Neutrophil (primary cell): Measurements from ENCODE around the gene KIAA1958.

Source experiments
- H3K27ac ChIP-seq: fragments of 200-600 bp; sonication (generic); 2 replicates; pipeline ENCODE4 v1.5.1; 2016; ENCODE audit warnings: mild to moderate bottlenecking, moderate library complexity
- H3K27me3 ChIP-seq: fragments of 200-600 bp; sonication (generic); 2 replicates; pipeline ENCODE4 v1.6.0; 2016; ENCODE audit warnings: mild to moderate bottlenecking
- H3K36me3 ChIP-seq: fragments of 200-600 bp; sonication (generic); 2 replicates; pipeline ENCODE4 v1.5.1; 2017
- H3K4me1 ChIP-seq, 2 experiments: fragments of 200-600 bp in 1 of 2; sonication (generic) in 1 of 2; 1 replicate in 1 of 2; 2 replicates in 1 of 2; pipeline versions ENCODE4 v1.5.1 to v1.6.1; 2013 to 2016; ENCODE audit warnings: low read depth in 1 of 2, low read length in 1 of 2, mild to moderate bottlenecking in 1 of 2, moderate library complexity in 1 of 2; ENCODE audit not compliant: control insufficient read depth in 1 of 2, insufficient read depth in 1 of 2
- H3K4me3 ChIP-seq, 2 experiments: fragments of 200-600 bp in 1 of 2; sonication (generic) in 1 of 2; 1 replicate in 1 of 2; 2 replicates in 1 of 2; pipeline ENCODE4 v1.5.1; 2013 to 2016; ENCODE audit warnings: low read depth in 1 of 2, low read length in 1 of 2, mild to moderate bottlenecking in 1 of 2, moderate library complexity in 1 of 2
- H3K9me3 ChIP-seq: fragments of 200-600 bp; sonication (generic); 2 replicates; pipeline ENCODE4 v1.5.1; 2016
- CTCF ChIP-seq: fragments of 200-600 bp; sonication (generic); IDR thresholded peaks from 2 replicates; pipeline ENCODE4 v1.5.1; 2016; ENCODE audit warnings: antibody characterized with exemption

The KIAA1958 gene

GRCh38 chr9:112694706-112695555 lies 208.3 kb downstream of the KIAA1958 start:
- H3K27me3 ChIP-seq: no peaks in the 10 kb centered on the region
- no peaks in the 10 kb centered on the region for H3K9me3 ChIP-seq
- peaks cover 60% of the 10 kb centered on the region for H3K36me3 ChIP-seq
- TF ChIP-seq CTCF: no peak
- H3K27ac ChIP-seq: no peak overlapping the region
- no peak overlapping the region for H3K4me3 ChIP-seq
- H3K4me1 ChIP-seq: no peaks in the 10 kb centered on the region

- H3K4me3 ChIP-seq: no peak overlapping the region
- no peaks in the 10 kb centered on the region for H3K4me1 ChIP-seq
- TF ChIP-seq CTCF: no peak
- no peaks in the 10 kb centered on the region for H3K27me3 ChIP-seq
- no peaks in the 10 kb centered on the region for H3K9me3 ChIP-seq
- H3K36me3 ChIP-seq: peaks cover 53% of the 10 kb centered on the region
- H3K27ac ChIP-seq: no peak overlapping the region
These were observed 209.8 kb downstream of the KIAA1958 start for GRCh38 chr9:112696461-112696860.

DNA sequence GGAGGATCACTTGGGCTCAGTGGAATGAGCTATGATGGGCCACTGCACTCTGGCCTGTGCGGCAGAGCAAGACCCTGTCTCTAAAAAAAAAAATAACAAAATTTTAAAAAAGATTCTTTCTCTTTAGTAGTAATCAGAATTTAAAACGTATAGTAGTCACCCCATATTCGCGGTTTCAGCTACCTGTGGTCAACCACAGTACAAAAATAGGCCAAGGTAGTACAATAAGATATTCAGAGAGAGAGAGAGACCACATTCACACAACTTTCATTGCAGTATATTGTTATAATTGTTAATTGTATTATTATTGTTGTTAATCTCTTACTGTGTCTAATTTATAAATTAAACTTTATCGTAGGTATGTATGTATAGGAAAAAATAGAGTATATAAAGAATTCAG lies 212.6 kb downstream of the KIAA1958 start:
- no peaks in the 10 kb centered on the region for H3K27me3 ChIP-seq
- H3K4me3 ChIP-seq: no peak overlapping the region
- H3K4me1 ChIP-seq: no peaks in the 10 kb centered on the region
- H3K27ac ChIP-seq: no peak overlapping the region
- H3K9me3 ChIP-seq: no peaks in the 10 kb centered on the region
- TF ChIP-seq CTCF: no peak
- H3K36me3 ChIP-seq: peaks cover 40% of the 10 kb centered on the region

DNA sequence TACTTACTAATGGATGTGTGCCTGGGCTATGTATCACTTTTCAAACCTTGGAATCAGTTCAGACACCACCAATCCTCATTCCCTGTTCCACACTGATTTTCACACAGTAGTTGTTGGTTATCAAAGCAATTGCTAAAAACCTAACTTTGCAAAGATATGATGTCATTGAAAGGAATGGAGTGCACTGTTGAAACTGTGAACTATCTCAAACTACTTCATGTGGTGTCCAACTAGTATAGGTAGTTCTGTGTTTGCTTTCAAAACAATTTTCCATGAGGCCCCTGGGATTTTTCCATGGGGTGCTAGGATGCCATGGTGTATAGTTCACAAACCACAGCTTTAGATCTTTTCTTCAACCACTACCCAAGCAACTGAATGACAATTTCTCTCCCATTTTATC lies 213.5 kb downstream of the KIAA1958 start:
- no peaks in the 10 kb centered on the region for H3K4me1 ChIP-seq
- no peak for TF ChIP-seq CTCF
- no peak overlapping the region for H3K27ac ChIP-seq
- H3K9me3 ChIP-seq: no peaks in the 10 kb centered on the region
- no peak overlapping the region for H3K4me3 ChIP-seq
- H3K36me3 ChIP-seq: peaks cover 40% of the 10 kb centered on the region
- no peaks in the 10 kb centered on the region for H3K27me3 ChIP-seq

GRCh38 chr9:112703304-112703703 lies 216.7 kb downstream of the KIAA1958 start:
- Histone ChIP-seq H3K9me3 (no peaks in the 10 kb centered on the region), H3K4me3 (no peak overlapping the region), H3K27me3 (no peaks in the 10 kb centered on the region), H3K36me3 (peaks cover 28% of the 10 kb centered on the region), H3K4me1 (no peaks in the 10 kb centered on the region), H3K27ac (no peak overlapping the region)
- TF ChIP-seq CTCF: no peak
